Retinal pigment epithelial cell (primary cell): ENCODE results near the gene PSKH1.

Source experiments
- DNase-seq: peaks from one replicate; pipeline ENCODE4 v3.0.0-alpha.2; 2010; ENCODE audit warnings: low read depth
- H3K4me3 ChIP-seq: 2 replicates; pipeline ENCODE4 v1.5.1; 2011; ENCODE audit warnings: mild to moderate bottlenecking, low read length, control low read depth, moderate library complexity
- CTCF ChIP-seq: conservative IDR thresholded peaks from 2 replicates; pipeline ENCODE4 v1.5.1; 2011; ENCODE audit warnings: low read depth, low read length, control low read depth, inconsistent platforms

Gene PSKH1

GRCh38 chr16:67917140-67917851 is 24.2 kb downstream of the PSKH1 start:
- no peak for DNase-seq
- TF ChIP-seq CTCF: no peak
- H3K4me3 ChIP-seq: no peak overlapping the region

DNA sequence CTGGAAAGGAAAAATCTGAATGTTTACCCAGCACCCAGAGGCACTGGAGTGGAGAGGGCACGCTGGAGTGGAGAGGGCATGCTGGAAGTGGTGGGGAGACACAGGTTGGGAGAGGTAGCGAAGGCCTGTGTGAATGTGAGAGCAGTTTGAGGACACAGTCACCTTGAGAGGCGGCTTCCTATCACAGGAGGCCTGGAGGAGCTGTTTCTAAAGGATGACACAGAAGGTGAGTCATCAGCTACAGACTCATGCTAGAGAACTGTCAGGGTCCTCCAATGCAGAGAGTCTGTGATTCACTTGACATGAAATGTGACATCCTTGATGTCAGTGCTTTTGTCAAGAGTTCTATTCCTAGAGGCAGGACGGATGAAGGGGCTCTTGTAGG is 24.8 kb downstream of the PSKH1 start:
- no peak for TF ChIP-seq CTCF
- H3K4me3 ChIP-seq: no peak overlapping the region
- no peak for DNase-seq

- no peak for TF ChIP-seq CTCF
- no peak overlapping the region for H3K4me3 ChIP-seq
- DNase-seq: no peak
Measured at GRCh38 chr16:67919622-67920221, 26.7 kb downstream of the PSKH1 start.

DNA sequence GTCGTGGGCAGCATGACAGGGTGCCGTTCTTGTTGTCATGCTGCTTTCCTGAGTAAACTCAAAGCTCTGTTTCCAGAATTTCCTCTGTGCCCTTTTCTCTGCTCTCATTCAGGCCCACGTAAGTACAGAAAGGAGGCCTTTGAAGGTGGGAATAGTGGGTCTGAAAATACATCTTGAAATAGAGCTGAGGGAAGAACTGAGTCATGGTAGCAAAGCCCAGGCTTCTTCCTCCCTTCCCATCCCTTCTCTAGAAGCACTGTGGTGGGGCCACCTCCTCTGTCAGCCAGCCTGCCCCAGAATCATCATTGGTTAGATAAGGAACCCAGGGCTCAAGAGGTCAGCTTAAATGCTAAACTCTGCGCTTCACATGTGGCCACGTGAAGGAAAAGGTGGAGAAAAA is 29.2 kb downstream of the PSKH1 start:
- TF ChIP-seq CTCF: no peak
- DNase-seq: no peak
- no peak overlapping the region for H3K4me3 ChIP-seq

- TF ChIP-seq CTCF: no peak
- no peak for DNase-seq
- no peak overlapping the region for H3K4me3 ChIP-seq
Measured at GRCh38 chr16:67922740-67923139, 29.7 kb downstream of the PSKH1 start.

- no peak overlapping the region for H3K4me3 ChIP-seq
- TF ChIP-seq CTCF: no peak
- no peak for DNase-seq
Measured at GRCh38 chr16:67923414-67924116, 30.5 kb downstream of the PSKH1 start.
